ENCODE measurements around the gene NOC3L. TPM values are rescaled to one million over a fixed set of nuclear protein-coding genes. Genes with fewer than 3 reads are reported as not detected.

Gene NOC3L
- total and polyA plus RNA-seq, 10 of the 15 experiments (the other 5 are each of a cell fraction or from before 2014, with no cell fraction given) = 27.8 to 51.4 (median 40.5) TPM

- TF ChIP-seq NR2C1 (IDR thresholded peaks at IDR 0.05) = no peak
- no peak; the same call in 1 of the 2 replicates for TF ChIP-seq JUNB (IDR thresholded peaks at IDR 0.05)
- TF ChIP-seq CBX3 (IDR thresholded peaks at IDR 0.05; ENCODE audit: borderline replicate concordance, low read depth) = no peak
- peak; percentile 71 for TF ChIP-seq TAF1 (IDR thresholded peaks at IDR 0.05; ENCODE audit: borderline replicate concordance, low read depth, low read length)
- TF ChIP-seq, protein P1, sequence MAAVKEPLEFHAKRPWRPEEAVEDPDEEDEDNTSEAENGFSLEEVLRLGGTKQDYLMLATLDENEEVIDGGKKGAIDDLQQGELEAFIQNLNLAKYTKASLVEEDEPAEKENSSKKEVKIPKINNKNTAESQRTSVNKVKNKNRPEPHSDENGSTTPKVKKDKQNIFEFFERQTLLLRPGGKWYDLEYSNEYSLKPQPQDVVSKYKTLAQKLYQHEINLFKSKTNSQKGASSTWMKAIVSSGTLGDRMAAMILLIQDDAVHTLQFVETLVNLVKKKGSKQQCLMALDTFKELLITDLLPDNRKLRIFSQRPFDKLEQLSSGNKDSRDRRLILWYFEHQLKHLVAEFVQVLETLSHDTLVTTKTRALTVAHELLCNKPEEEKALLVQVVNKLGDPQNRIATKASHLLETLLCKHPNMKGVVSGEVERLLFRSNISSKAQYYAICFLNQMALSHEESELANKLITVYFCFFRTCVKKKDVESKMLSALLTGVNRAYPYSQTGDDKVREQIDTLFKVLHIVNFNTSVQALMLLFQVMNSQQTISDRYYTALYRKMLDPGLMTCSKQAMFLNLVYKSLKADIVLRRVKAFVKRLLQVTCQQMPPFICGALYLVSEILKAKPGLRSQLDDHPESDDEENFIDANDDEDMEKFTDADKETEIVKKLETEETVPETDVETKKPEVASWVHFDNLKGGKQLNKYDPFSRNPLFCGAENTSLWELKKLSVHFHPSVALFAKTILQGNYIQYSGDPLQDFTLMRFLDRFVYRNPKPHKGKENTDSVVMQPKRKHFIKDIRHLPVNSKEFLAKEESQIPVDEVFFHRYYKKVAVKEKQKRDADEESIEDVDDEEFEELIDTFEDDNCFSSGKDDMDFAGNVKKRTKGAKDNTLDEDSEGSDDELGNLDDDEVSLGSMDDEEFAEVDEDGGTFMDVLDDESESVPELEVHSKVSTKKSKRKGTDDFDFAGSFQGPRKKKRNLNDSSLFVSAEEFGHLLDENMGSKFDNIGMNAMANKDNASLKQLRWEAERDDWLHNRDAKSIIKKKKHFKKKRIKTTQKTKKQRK (IDR thresholded peaks at IDR 0.05; ENCODE audit: low read depth, low read length) = no peak
- no peak for TF ChIP-seq ZNF384 (IDR thresholded peaks at IDR 0.05; ENCODE audit: borderline replicate concordance, low read depth, low read length)
- TF ChIP-seq HSF1 (IDR thresholded peaks at IDR 0.05; ENCODE audit: low read depth, low read length) = no peak
- peak; percentile 60; the same call in 1 of the 2 replicates for TF ChIP-seq CREM (IDR thresholded peaks at IDR 0.05; ENCODE audit: low read depth)
- TF ChIP-seq CBFB (IDR thresholded peaks at IDR 0.05; ENCODE audit: low read depth) = 0 out of 2 replicates have a peak, but pooled peaks have one; percentile 18
- TF ChIP-seq POLR2AphosphoS2 (IDR thresholded peaks at IDR 0.05; ENCODE audit: low read depth, low read length) = no peak
- no peak for TF ChIP-seq STAT1 (conservative IDR thresholded peaks at IDR 0.05)
- TF ChIP-seq ASH2L (IDR thresholded peaks at IDR 0.05; ENCODE audit: borderline replicate concordance, low read depth) = 0 out of 2 replicates have a peak, but pooled peaks have one; percentile 43
- TF ChIP-seq, protein P2, sequence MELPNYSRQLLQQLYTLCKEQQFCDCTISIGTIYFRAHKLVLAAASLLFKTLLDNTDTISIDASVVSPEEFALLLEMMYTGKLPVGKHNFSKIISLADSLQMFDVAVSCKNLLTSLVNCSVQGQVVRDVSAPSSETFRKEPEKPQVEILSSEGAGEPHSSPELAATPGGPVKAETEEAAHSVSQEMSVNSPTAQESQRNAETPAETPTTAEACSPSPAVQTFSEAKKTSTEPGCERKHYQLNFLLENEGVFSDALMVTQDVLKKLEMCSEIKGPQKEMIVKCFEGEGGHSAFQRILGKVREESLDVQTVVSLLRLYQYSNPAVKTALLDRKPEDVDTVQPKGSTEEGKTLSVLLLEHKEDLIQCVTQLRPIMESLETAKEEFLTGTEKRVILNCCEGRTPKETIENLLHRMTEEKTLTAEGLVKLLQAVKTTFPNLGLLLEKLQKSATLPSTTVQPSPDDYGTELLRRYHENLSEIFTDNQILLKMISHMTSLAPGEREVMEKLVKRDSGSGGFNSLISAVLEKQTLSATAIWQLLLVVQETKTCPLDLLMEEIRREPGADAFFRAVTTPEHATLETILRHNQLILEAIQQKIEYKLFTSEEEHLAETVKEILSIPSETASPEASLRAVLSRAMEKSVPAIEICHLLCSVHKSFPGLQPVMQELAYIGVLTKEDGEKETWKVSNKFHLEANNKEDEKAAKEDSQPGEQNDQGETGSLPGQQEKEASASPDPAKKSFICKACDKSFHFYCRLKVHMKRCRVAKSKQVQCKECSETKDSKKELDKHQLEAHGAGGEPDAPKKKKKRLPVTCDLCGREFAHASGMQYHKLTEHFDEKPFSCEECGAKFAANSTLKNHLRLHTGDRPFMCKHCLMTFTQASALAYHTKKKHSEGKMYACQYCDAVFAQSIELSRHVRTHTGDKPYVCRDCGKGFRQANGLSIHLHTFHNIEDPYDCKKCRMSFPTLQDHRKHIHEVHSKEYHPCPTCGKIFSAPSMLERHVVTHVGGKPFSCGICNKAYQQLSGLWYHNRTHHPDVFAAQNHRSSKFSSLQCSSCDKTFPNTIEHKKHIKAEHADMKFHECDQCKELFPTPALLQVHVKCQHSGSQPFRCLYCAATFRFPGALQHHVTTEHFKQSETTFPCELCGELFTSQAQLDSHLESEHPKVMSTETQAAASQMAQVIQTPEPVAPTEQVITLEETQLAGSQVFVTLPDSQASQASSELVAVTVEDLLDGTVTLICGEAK (IDR thresholded peaks at IDR 0.05; ENCODE audit: borderline replicate concordance) = no peak
- TF ChIP-seq SMARCA5 (IDR thresholded peaks at IDR 0.05) = no peak
- TF ChIP-seq RCOR1 (conservative IDR thresholded peaks at IDR 0.05; ENCODE audit: low read depth, low read length) = no peak
- TF ChIP-seq MEF2B (IDR thresholded peaks at IDR 0.05; ENCODE audit: partially characterized antibody, poor library complexity, severe bottlenecking) = no peak
- TF ChIP-seq, protein P3, sequence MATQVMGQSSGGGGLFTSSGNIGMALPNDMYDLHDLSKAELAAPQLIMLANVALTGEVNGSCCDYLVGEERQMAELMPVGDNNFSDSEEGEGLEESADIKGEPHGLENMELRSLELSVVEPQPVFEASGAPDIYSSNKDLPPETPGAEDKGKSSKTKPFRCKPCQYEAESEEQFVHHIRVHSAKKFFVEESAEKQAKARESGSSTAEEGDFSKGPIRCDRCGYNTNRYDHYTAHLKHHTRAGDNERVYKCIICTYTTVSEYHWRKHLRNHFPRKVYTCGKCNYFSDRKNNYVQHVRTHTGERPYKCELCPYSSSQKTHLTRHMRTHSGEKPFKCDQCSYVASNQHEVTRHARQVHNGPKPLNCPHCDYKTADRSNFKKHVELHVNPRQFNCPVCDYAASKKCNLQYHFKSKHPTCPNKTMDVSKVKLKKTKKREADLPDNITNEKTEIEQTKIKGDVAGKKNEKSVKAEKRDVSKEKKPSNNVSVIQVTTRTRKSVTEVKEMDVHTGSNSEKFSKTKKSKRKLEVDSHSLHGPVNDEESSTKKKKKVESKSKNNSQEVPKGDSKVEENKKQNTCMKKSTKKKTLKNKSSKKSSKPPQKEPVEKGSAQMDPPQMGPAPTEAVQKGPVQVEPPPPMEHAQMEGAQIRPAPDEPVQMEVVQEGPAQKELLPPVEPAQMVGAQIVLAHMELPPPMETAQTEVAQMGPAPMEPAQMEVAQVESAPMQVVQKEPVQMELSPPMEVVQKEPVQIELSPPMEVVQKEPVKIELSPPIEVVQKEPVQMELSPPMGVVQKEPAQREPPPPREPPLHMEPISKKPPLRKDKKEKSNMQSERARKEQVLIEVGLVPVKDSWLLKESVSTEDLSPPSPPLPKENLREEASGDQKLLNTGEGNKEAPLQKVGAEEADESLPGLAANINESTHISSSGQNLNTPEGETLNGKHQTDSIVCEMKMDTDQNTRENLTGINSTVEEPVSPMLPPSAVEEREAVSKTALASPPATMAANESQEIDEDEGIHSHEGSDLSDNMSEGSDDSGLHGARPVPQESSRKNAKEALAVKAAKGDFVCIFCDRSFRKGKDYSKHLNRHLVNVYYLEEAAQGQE (IDR thresholded peaks at IDR 0.05; ENCODE audit: low read depth, low read length) = no peak
Measured at GRCh38 chr10:94403380-94404213, 40.9 kb upstream of the NOC3L start (continued).

All from GM12878 (cell line).